ENCODE data around the gene SUN3.

The SUN3 gene

DNA sequence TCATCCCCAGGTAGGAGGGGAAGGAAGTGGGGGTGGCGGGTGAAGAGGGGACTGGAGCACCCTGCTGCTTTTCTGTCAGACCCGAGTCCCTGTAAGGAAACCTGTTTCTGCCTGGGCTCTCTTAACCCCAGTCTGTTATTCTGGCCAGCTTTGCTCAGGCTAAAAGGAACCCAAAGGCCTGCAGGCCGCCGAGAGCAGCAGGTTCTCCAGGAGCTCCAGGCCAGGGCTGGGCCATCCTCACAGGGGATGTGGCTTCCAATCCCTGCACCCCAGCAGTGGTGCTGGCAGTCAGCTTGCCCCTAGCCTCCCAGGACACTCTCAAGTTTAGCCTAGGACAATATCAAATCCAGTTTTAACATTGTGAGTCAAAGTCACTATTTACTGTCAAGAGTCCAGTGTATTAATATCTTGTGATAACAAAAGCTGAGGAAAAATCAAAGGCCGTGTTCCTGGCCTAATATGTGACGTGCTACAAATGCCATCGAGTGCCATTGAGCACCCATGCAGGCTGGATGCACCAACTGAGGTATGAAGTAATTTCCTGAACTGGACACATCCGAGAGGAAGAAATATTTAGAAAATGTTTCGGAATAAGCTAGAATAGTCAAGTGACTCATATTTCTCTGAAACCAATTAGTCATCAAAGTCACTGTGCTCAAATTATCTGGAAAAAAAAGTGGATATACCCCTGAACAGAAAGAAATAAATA lies 87.6 kb downstream of the SUN3 start:
- H3K36me3 ChIP-seq (ENCODE audit: control insufficient read depth, insufficient read depth, low read length) = no peaks in the 10 kb centered on the region
- no peaks in the 10 kb centered on the region for H3K79me2 ChIP-seq
- no peak overlapping the region for H3K9ac ChIP-seq
- TF ChIP-seq, protein P1, sequence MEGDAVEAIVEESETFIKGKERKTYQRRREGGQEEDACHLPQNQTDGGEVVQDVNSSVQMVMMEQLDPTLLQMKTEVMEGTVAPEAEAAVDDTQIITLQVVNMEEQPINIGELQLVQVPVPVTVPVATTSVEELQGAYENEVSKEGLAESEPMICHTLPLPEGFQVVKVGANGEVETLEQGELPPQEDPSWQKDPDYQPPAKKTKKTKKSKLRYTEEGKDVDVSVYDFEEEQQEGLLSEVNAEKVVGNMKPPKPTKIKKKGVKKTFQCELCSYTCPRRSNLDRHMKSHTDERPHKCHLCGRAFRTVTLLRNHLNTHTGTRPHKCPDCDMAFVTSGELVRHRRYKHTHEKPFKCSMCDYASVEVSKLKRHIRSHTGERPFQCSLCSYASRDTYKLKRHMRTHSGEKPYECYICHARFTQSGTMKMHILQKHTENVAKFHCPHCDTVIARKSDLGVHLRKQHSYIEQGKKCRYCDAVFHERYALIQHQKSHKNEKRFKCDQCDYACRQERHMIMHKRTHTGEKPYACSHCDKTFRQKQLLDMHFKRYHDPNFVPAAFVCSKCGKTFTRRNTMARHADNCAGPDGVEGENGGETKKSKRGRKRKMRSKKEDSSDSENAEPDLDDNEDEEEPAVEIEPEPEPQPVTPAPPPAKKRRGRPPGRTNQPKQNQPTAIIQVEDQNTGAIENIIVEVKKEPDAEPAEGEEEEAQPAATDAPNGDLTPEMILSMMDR (IDR thresholded peaks at IDR 0.05) = no peak
- no peaks in the 10 kb centered on the region for H3K9me3 ChIP-seq (ENCODE audit: control insufficient read depth, low read length)
- H3K4me3 ChIP-seq (ENCODE audit: low read depth, low read length) = no peak overlapping the region
- no peak overlapping the region for H2AFZ ChIP-seq
- H3K27me3 ChIP-seq (ENCODE audit: control insufficient read depth, insufficient read depth, low read length) = no peaks in the 10 kb centered on the region
- H3K4me2 ChIP-seq (ENCODE audit: low read length) = no peak overlapping the region
- no peaks in the 10 kb centered on the region for H3K4me1 ChIP-seq
- peak overlapping the region; percentile 33 for H3K27ac ChIP-seq

DNA sequence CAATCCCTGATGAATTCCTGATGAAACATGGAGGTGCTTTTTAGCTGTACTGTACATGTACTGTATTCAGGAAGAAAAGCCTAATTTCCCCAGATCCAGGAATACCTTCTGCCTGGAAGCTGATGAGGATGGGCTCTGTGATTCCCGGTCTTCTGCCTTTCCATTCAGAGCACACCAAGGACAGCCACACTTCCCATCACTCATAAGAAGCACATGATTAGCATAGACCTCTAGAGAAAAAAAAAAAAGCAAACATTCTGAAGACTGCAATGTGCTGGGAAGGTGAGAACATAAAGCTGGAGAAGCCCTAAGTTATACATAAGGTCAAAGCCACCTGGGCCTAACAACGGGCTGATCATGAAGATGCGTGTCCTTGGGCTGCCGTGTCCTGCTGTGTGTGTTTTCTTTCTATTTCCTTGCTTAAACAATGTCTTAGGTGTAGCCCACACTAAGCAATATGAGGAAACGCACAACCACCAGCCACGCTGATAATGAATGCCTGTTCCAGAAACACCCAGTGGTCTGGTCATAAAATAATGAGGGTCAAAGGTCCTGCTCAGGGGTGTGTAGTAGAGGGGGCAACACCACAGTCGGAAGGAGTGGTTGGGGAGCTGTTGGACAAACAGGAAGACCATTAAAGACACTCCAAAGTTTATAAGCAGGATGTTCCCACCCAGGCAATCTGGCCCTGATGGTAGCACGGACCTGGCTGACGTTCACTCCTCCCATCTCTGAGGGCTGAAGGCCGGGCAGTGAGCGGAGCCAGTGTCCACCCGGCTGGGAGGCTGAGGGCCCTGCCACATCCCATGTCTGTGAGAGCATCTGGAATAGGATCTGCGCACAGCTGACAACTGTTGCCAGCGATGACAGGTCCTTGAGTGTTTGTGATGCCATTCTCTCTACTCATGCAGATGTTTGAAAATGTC lies 88.6 kb downstream of the SUN3 start:
- H3K9me3 ChIP-seq (ENCODE audit: control insufficient read depth, low read length) = no peaks in the 10 kb centered on the region
- H3K27me3 ChIP-seq (ENCODE audit: control insufficient read depth, insufficient read depth, low read length) = no peaks in the 10 kb centered on the region
- TF ChIP-seq, protein P1 (IDR thresholded peaks at IDR 0.05) = no peak
- H3K36me3 ChIP-seq (ENCODE audit: control insufficient read depth, insufficient read depth, low read length) = no peaks in the 10 kb centered on the region
- no peak overlapping the region for H3K4me3 ChIP-seq (ENCODE audit: low read depth, low read length)
- H3K9ac ChIP-seq = no peak overlapping the region
- no peak overlapping the region for H3K4me2 ChIP-seq (ENCODE audit: low read length)
- no peaks in the 10 kb centered on the region for H3K4me1 ChIP-seq
- peak overlapping the region; percentile 42 for H3K27ac ChIP-seq
- H2AFZ ChIP-seq = no peak overlapping the region
- H3K79me2 ChIP-seq = no peaks in the 10 kb centered on the region

DNA sequence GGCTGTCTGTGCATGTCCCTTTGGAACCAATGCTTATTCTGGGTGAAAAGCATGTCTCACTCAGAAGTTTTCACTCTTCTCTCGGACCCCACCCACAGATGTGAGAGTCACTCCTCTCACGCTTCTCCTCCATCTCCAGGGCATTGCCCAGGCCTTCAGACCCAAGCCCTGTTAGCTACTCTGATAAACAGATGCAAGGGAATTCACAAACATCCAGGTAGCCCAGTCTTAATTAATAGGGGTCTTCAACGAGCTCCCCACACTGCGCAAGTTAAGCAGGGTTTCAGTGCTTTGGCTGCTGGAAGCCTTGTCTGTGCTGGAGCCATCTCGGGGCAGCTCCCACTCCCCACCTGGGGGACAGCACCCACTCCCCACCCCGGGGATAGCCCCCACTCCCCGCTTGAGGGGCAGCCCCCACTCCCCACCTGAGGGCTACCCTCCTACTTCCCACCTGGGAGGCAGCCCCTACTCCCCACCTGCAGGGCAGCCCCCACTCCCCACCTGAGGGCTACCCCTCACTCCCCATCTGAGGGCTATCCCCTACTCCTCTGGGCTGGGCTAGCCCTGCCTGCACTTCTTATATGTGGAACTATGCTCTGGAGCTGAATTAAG lies 89.4 kb downstream of the SUN3 start:
- no peak overlapping the region for H3K4me3 ChIP-seq (ENCODE audit: low read depth, low read length)
- TF ChIP-seq, protein P1 (IDR thresholded peaks at IDR 0.05) = no peak
- H3K27me3 ChIP-seq (ENCODE audit: control insufficient read depth, insufficient read depth, low read length) = no peaks in the 10 kb centered on the region
- no peak overlapping the region for H2AFZ ChIP-seq
- H3K36me3 ChIP-seq (ENCODE audit: control insufficient read depth, insufficient read depth, low read length) = no peaks in the 10 kb centered on the region
- no peaks in the 10 kb centered on the region for H3K4me1 ChIP-seq
- no peak overlapping the region for H3K4me2 ChIP-seq (ENCODE audit: low read length)
- no peaks in the 10 kb centered on the region for H3K79me2 ChIP-seq
- no peaks in the 10 kb centered on the region for H3K9me3 ChIP-seq (ENCODE audit: control insufficient read depth, low read length)
- no peak overlapping the region for H3K9ac ChIP-seq
- H3K27ac ChIP-seq = peak overlapping the region; percentile 42

DNA sequence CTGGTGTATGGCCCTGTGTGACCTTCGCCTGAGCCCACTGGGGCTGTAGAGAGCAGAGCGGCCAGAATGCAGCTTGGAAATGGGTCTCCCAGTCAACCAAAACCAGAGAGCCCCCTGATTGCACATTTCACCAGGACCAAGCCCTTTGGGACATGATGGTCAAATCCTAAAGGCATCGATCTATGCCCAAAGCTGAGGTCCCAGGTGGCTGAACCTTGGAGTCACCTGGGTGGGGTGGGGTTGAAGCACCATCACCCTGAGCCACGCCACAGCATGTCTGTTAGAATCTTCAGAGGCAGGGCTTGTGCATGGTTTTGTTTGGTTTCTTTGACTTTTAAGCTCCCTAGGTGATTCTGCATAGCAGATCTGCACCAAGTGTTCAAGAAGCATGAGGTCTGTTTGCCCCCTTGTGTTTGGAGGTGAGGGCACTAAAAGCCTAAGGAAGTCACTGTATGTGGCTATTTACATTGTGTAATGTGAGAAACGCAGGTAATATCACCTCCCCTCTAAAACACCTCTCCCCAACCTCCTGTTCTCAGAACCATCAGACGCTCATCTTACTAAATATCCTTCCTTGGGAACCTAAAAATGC lies 90.2 kb downstream of the SUN3 start:
- Histone ChIP-seq H2AFZ (no peak overlapping the region), H3K4me2 (ENCODE audit: low read length) (no peak overlapping the region), H3K9me3 (ENCODE audit: control insufficient read depth, low read length) (no peaks in the 10 kb centered on the region), H3K27ac (no peak overlapping the region), H3K79me2 (no peaks in the 10 kb centered on the region), H3K4me1 (no peaks in the 10 kb centered on the region), H3K27me3 (ENCODE audit: control insufficient read depth, insufficient read depth, low read length) (no peaks in the 10 kb centered on the region), H3K36me3 (ENCODE audit: control insufficient read depth, insufficient read depth, low read length) (no peaks in the 10 kb centered on the region), H3K4me3 (ENCODE audit: low read depth, low read length) (no peak overlapping the region), H3K9ac (no peak overlapping the region)
- TF ChIP-seq, protein P1 (IDR thresholded peaks at IDR 0.05) = no peak
